ENCODE data around the gene CCT5.
A peak's percentile ranks its signal among the peaks of the same experiment; 100 is the strongest.

The CCT5 gene

DNA sequence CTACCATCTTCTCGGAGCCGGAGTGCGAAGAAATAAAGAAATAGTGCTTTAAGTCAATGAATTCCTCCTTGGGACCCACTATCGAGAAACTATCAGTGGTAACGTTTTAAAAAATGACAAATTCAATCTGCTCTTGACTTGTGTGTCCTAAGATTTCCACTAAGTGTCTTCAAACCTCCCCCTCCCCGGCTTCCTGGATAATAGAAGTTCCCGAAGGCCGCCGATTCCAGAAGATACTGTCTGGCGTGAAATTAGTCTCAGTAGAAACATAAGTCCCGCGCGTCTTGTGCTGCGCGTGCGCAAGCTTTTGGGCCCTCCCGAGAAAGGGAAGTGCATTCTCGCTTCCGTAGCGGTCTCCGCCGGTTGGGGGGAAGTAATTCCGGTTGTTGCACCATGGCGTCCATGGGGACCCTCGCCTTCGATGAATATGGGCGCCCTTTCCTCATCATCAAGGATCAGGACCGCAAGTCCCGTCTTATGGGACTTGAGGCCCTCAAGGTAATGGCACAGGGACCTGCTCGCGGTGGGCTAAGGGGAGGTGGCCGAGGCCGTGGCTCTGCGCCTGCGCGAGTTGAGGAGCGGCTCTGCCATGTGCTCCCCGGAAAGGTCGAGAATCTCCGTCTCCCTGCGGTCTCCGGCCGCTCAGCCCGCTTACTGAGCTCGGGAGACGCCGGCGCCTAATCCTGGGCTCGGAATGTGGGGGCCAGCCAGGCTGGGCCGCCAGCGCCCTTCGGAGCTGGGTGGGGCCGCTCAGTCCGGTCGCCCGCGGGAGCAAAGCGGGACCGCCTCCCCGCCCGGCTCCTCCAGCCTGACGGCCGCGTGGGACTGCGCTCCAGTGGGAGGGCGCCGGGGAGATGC, at the start of gene CCT5:
TSS of gene CCT5 (plus strand) at position 333 of the 858 bp plus-strand sequence. CDS start at position 394, 61 bp downstream.
- H3K4me3 Mint-ChIP-seq = peak within 1 kb of the TSS; percentile 93
- H3K4me1 Mint-ChIP-seq (ENCODE audit: low read depth) = peaks cover 38% of the 10 kb centered on the region
- no peaks in the 10 kb centered on the region for H3K9me3 Mint-ChIP-seq
- H3K27me3 Mint-ChIP-seq = no peaks in the 10 kb centered on the region
- peak within 1 kb of the TSS; percentile 98 for H3K27ac Mint-ChIP-seq
- peaks cover 38% of the 10 kb centered on the region for H3K36me3 Mint-ChIP-seq (ENCODE audit: low read depth)
- intact Hi-C loops (cut with micrococcal nuclease) = loop anchor here (5.0 kb wide), 1 partner anchor 107 kb away; no protein-coding TSS in a partner anchor

DNA sequence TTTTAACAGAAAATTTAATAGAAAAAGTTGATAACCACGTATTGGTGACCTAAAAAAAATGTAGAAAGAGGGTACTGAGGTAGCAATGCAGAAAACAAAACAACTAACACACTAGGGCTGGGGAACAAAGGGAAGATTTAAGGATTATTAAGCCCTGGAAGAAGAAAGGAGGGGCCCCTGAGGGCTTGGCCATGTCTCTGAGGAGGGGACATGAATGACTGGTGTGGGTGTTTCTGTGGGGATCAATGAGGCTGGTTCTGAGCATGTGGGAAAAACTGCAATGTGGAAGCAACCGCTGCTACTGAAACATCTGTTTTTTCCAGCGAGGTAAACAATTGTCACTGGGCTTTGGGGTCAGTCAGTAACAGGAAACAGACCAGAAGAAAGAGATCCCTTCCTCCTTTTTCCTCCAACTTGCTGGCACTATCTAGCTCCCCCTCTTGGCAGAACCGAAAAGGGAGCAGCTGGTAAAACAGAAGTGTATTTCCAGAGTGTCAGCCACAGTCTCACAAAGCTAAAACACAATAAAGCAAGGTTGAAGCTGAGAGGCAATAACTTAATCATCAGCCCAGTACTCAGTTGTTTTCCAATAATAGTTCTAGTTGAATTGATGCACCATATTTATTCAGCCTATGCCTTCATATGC, 48.7 kb upstream of the CCT5 start:
- Mint-ChIP-seq H3K27me3 (peaks cover 3% of the 10 kb centered on the region), H3K27ac (no peak overlapping the region), H3K4me1 (ENCODE audit: low read depth) (peaks cover 6% of the 10 kb centered on the region), H3K36me3 (ENCODE audit: low read depth) (no peaks in the 10 kb centered on the region), H3K9me3 (peaks cover 18% of the 10 kb centered on the region), H3K4me3 (no peak overlapping the region)
- intact Hi-C loops (cut with micrococcal nuclease) = loop anchor here (5.0 kb wide), 1 partner anchor 49 kb away; no protein-coding TSS in a partner anchor

DNA sequence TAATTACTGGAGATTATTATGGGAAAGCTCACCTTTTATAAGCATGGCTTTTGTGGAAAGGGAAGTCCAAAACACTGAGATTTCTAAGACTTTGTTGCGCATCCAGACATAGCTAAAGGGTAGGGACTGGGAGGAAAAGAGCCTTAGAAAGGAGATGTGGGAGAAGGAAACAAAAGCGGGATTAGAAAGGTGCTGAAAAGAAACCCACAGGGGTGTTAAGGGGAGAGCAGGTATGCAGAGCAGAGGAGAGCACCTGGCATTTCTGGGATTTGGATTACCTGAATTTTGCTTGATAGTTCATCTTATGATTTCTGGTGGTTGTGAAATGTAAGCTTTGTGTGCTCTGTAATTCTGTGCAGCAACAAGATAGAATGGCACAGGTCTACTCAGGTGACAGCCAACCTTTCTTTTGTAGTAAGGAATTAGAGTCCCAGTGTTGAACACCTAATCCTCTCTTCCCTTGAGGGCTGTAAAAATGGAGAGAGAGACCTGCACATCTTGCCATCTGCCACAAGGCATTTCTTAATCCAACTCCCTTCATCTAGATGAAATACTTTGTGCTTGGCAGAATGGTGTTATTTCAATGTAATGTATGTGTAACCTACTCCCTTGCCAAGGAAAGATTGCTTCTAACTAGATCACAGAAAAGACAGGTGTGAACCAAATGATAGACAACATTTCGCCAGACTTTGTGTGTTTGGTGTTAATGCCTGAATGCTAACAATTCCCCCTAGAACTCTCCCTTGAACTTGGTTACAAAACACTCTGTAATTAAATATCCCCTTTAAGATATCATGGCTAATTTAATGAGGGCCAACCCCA, 47.8 kb upstream of the CCT5 start:
- intact Hi-C loops (cut with micrococcal nuclease) = loop anchor here (5.0 kb wide), 1 partner anchor 50 kb away; no protein-coding TSS in a partner anchor
- Mint-ChIP-seq H3K4me1 (ENCODE audit: low read depth) (peaks cover 6% of the 10 kb centered on the region), H3K36me3 (ENCODE audit: low read depth) (no peaks in the 10 kb centered on the region), H3K27ac (no peak overlapping the region), H3K4me3 (no peak overlapping the region), H3K27me3 (peaks cover 2% of the 10 kb centered on the region), H3K9me3 (peaks cover 10% of the 10 kb centered on the region)

DNA sequence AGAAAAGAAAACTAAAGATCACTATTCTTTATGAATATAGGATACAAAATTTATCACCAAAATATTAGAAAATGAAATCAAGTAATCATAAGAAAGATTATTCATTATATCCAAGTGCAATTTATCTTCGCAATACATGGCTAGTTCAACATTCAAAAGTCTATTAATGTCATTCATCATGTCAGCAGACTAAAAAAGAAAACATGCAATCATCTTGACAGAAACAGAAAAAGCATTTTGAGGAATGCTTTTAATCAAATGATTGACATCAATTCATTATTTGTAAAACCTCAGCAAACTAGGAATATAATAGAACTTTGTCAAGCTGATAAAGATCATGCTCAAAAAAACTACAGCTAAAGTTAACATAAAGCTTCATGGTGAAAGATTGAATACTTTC, 41.1 kb upstream of the CCT5 start:
- Mint-ChIP-seq H3K27me3 (no peaks in the 10 kb centered on the region), H3K36me3 (ENCODE audit: low read depth) (no peaks in the 10 kb centered on the region), H3K27ac (no peak overlapping the region), H3K4me3 (no peak overlapping the region), H3K9me3 (no peaks in the 10 kb centered on the region), H3K4me1 (ENCODE audit: low read depth) (no peaks in the 10 kb centered on the region)
- intact Hi-C loops (cut with micrococcal nuclease) = no loop called here

DNA sequence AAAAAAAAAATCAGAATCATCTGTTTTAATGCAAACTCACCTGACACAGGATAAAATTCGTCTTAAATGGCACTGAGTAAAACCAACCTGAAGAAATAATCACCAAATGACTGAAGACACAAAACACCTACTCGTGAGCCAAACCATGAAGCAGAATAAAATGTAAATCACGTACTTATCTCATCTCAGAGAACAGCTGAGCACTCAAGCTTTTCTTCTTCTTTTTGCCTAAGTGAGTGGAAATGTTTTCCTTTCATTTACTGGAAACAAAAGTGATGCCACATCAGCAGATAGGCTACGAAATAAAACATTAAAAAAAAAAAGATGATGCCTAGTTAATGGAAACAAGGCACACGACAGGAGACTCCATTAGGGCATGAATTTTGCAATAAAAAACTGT, 36.8 kb upstream of the CCT5 start:
- no peak overlapping the region for H3K4me3 Mint-ChIP-seq
- no peaks in the 10 kb centered on the region for H3K4me1 Mint-ChIP-seq (ENCODE audit: low read depth)
- intact Hi-C loops (cut with micrococcal nuclease) = no loop called here
- H3K27me3 Mint-ChIP-seq = no peaks in the 10 kb centered on the region
- no peak overlapping the region for H3K27ac Mint-ChIP-seq
- no peaks in the 10 kb centered on the region for H3K36me3 Mint-ChIP-seq (ENCODE audit: low read depth)
- no peaks in the 10 kb centered on the region for H3K9me3 Mint-ChIP-seq

DNA sequence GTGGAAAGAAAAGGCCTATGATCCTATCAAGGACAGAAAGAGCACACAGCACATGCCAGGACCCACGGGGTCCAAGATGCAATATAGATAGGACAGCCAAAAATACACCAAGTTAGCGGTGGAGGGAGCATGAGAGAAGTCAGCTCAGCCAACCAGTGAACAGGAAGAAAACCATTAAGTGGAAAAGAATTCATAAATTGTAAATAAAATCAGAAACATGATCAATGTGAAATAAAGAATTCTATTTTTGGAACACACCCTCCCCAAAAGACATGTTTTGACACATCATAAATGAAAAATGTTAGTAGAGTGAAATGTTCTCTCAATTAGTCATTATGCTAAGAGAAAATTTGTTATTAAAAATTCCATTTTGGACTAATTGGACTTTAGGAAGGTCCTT, 36.0 kb upstream of the CCT5 start:
- Mint-ChIP-seq H3K4me1 (ENCODE audit: low read depth) (no peaks in the 10 kb centered on the region), H3K9me3 (no peaks in the 10 kb centered on the region), H3K36me3 (ENCODE audit: low read depth) (no peaks in the 10 kb centered on the region), H3K27me3 (no peaks in the 10 kb centered on the region), H3K27ac (no peak overlapping the region), H3K4me3 (no peak overlapping the region)
- intact Hi-C loops (cut with micrococcal nuclease) = no loop called here

DNA sequence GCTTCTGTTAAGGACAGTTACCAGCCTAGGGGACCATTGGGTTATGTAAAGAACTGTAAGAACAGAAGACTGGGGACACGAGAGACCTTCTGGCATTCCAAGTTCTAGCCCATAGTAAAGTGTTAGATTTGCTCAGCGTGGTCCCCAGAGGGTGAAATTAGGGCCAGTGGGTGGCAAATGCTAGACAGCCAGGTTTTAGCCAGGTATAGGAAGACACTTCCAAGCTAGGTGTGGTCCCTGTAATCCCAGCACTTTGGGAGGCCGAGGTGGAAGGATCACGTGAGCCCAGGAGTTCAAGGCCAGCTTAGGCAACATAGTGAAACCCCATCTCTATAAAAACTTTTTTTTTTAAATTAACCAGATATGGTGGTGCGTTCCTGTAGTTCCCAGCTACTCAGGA, 34.7 kb upstream of the CCT5 start:
- intact Hi-C loops (cut with micrococcal nuclease) = no loop called here
- Mint-ChIP-seq H3K9me3 (no peaks in the 10 kb centered on the region), H3K4me1 (ENCODE audit: low read depth) (no peaks in the 10 kb centered on the region), H3K27me3 (no peaks in the 10 kb centered on the region), H3K36me3 (ENCODE audit: low read depth) (no peaks in the 10 kb centered on the region), H3K27ac (no peak overlapping the region), H3K4me3 (no peak overlapping the region)

DNA sequence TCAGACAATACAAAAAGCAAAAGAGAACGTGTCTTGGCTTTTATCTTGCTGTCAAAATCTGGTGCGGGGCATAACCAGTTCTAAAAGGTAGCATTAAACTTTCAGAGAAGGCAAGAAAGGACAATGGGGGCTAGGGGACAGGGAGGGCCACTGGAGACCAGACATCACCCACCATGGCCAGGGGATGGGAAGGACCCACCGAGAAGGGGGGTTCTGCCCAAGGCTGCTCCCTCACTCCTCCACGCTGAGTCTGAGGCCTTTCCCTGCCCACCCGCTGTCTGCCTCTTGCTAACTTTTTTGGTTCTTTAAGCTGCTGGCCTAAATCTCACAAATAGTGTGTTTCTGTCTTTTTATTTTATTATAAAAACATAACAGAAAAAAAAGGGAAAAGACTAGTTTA, 34.0 kb upstream of the CCT5 start:
- H3K27ac Mint-ChIP-seq = no peak overlapping the region
- no peaks in the 10 kb centered on the region for H3K4me1 Mint-ChIP-seq (ENCODE audit: low read depth)
- H3K9me3 Mint-ChIP-seq = no peaks in the 10 kb centered on the region
- intact Hi-C loops (cut with micrococcal nuclease) = no loop called here
- H3K4me3 Mint-ChIP-seq = no peak overlapping the region
- H3K36me3 Mint-ChIP-seq (ENCODE audit: low read depth) = no peaks in the 10 kb centered on the region
- no peaks in the 10 kb centered on the region for H3K27me3 Mint-ChIP-seq

DNA sequence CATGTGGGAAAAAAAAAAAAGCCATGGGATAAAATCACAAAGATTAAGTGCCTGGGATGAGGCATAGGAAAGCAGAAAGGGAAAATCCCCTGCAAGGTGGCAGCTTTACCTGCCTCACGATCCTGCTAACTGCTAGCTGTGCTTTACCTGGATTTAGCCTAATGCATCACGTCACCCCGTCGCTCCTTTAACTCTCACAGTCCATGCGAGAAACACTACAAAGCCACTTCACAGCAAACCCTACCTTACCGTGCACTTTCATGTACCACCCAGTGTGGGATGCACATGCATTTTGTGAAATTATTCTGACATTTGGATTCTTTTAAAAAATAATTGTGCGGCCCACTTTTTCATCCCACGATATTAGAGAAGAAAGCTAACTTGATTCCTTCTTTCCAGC, 31.4 kb upstream of the CCT5 start:
- Mint-ChIP-seq H3K4me3 (no peak overlapping the region), H3K27me3 (no peaks in the 10 kb centered on the region), H3K36me3 (ENCODE audit: low read depth) (peaks cover 18% of the 10 kb centered on the region), H3K9me3 (no peaks in the 10 kb centered on the region), H3K4me1 (ENCODE audit: low read depth) (no peaks in the 10 kb centered on the region), H3K27ac (no peak overlapping the region)
- intact Hi-C loops (cut with micrococcal nuclease) = no loop called here

DNA sequence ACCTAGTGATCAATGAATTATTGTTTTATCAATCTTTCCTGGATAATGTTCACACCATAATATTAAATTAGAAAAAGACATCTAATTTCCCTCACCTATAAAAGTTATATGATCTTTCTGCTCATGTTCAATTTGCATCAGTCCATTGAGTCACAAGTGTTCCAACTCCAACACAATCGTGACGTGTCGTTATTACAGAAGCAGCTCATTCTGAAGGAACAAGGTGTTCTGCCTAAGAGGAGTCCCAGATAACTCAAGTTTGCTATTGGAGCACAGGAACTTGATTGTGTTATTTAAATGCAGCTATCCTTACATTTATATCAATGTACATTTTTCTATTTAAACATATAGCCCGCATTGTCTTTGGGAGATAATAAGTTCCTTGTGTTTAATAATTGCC, 31.0 kb upstream of the CCT5 start:
- Mint-ChIP-seq H3K27ac (no peak overlapping the region), H3K4me3 (no peak overlapping the region), H3K4me1 (ENCODE audit: low read depth) (no peaks in the 10 kb centered on the region), H3K27me3 (no peaks in the 10 kb centered on the region), H3K9me3 (peaks cover 4% of the 10 kb centered on the region), H3K36me3 (ENCODE audit: low read depth) (peaks cover 22% of the 10 kb centered on the region)
- intact Hi-C loops (cut with micrococcal nuclease) = no loop called here

DNA sequence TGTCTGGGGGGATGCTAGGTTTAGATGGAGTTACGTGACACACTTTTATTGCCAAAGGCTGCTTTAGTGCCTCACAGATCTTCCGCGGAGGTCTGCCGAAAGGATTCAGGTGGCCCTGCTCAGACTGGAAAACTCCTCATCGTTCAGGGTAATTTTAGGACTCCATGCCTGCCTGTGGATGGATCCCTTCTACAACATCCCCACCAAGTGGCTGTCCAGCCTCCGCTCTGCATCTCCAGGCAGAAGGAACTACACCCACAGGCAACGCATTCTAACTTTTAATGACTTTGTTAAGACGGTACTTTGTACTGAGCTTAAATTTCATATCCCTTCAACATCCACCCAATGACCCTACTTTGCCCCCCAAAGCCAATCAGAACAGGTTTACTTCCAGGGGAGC, 29.8 kb upstream of the CCT5 start:
- intact Hi-C loops (cut with micrococcal nuclease) = no loop called here
- peaks cover 15% of the 10 kb centered on the region for H3K9me3 Mint-ChIP-seq
- H3K27ac Mint-ChIP-seq = no peak overlapping the region
- no peak overlapping the region for H3K4me3 Mint-ChIP-seq
- H3K36me3 Mint-ChIP-seq (ENCODE audit: low read depth) = peaks cover 31% of the 10 kb centered on the region
- no peaks in the 10 kb centered on the region for H3K4me1 Mint-ChIP-seq (ENCODE audit: low read depth)
- no peaks in the 10 kb centered on the region for H3K27me3 Mint-ChIP-seq

DNA sequence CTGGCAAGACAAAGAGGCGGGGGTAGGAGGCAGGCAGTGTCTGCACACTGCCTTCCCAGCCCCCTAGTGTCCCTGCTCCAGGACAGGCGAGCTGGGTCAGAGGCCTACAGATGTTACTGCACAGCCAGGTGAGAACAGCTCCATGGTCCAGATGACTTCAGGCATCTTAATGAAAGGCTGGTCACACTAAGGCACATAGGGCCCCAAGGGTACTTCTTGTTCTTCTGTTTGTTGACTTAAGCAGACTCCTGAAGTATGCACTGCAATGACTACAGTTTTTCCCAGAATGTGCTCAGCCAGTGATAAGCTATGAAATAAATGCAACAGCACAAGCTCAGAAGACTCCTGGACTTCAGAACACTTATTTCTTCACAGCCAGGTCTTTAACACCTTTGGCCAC, 27.8 kb upstream of the CCT5 start:
- H3K27ac Mint-ChIP-seq = no peak overlapping the region
- H3K9me3 Mint-ChIP-seq = peaks cover 24% of the 10 kb centered on the region
- no peak overlapping the region for H3K4me3 Mint-ChIP-seq
- peaks cover 41% of the 10 kb centered on the region for H3K36me3 Mint-ChIP-seq (ENCODE audit: low read depth)
- H3K27me3 Mint-ChIP-seq = no peaks in the 10 kb centered on the region
- no peaks in the 10 kb centered on the region for H3K4me1 Mint-ChIP-seq (ENCODE audit: low read depth)
- intact Hi-C loops (cut with micrococcal nuclease) = no loop called here

DNA sequence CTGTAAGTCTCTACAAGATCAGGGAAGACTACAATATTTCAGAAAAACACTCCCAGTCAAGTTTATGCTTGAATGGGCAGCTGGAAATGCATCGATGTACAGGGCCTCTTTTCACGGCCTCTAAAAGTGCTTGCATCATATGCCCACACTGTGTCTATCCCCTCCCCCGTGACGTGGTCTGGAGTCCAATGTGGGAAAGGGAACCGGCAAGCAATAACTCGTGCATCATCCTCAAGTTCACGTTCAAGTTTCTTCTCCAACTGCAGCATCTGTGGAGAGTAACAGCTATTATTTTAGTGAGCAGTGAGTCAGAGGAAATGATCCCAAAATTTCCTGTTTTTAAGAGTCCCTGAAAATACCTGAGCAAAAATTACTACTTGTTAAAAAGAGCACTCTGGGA, 22.7 kb upstream of the CCT5 start:
- no peaks in the 10 kb centered on the region for H3K4me1 Mint-ChIP-seq (ENCODE audit: low read depth)
- H3K4me3 Mint-ChIP-seq = no peak overlapping the region
- H3K27me3 Mint-ChIP-seq = no peaks in the 10 kb centered on the region
- H3K27ac Mint-ChIP-seq = no peak overlapping the region
- H3K9me3 Mint-ChIP-seq = peaks cover 24% of the 10 kb centered on the region
- intact Hi-C loops (cut with micrococcal nuclease) = no loop called here
- peaks cover 69% of the 10 kb centered on the region for H3K36me3 Mint-ChIP-seq (ENCODE audit: low read depth)

DNA sequence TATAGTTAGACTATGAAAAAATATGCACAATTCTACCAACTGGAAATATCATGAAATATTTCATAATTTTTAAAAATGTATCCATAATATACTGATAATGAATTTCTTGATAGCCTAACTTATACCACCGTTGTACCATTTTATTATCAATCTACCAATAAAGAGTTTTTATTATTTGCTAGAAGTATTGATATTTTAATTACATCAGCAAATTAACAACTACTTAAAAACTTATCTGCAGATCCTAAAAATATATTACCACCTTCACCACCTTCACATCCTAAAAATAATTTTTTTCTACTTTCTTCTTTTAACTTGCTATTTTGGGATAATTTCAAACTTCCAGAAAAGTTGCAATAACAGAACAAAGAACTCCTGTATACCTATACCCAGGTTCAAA, 21.8 kb upstream of the CCT5 start:
- Mint-ChIP-seq H3K27me3 (no peaks in the 10 kb centered on the region), H3K4me1 (ENCODE audit: low read depth) (no peaks in the 10 kb centered on the region), H3K4me3 (no peak overlapping the region), H3K36me3 (ENCODE audit: low read depth) (peaks cover 72% of the 10 kb centered on the region), H3K9me3 (peaks cover 24% of the 10 kb centered on the region), H3K27ac (no peak overlapping the region)
- intact Hi-C loops (cut with micrococcal nuclease) = no loop called here
